ENCODE data around the gene SIN3B. TPM values are rescaled to one million over a fixed set of nuclear protein-coding genes. Genes with fewer than 3 reads are reported as not detected.

SIN3B gene
- total RNA-seq, 2 donors from 2014 or later = 57.9 to 79.8 TPM

- Histone ChIP-seq H3K4me3 (no peak overlapping the region), H3K27ac (no peak overlapping the region), H3K9me3 (no peaks in the 10 kb centered on the region), H3K27me3 (replicated peaks; ENCODE audit: insufficient read depth) (no peaks in the 10 kb centered on the region), H3K4me1 (ENCODE audit: control insufficient read depth in 1 of 2, low read depth in 2 of 2) (peaks cover 3 to 23% of the 10 kb centered on the region in 2 donors), H3K36me3 (no peaks in the 10 kb centered on the region)
- DNase-seq (ENCODE audit: low spot score) (no peak), ATAC-seq (ENCODE audit: insufficient number of reproducible peaks, low FRiP score, low read depth) (no peak)
- TF ChIP-seq CTCF (IDR thresholded peaks at IDR 0.05) = no peak
Measured at GRCh38 chr19:16892868-16893685, 63.9 kb downstream of the SIN3B start.

- Histone ChIP-seq H3K9me3 (no peaks in the 10 kb centered on the region), H3K27me3 (replicated peaks; ENCODE audit: insufficient read depth) (no peaks in the 10 kb centered on the region), H3K4me1 (ENCODE audit: control insufficient read depth in 1 of 2, low read depth in 2 of 2) (peaks cover 3 to 24% of the 10 kb centered on the region in 2 donors), H3K27ac (no peak overlapping the region), H3K4me3 (no peak overlapping the region), H3K36me3 (no peaks in the 10 kb centered on the region)
- ATAC-seq (ENCODE audit: insufficient number of reproducible peaks, low FRiP score, low read depth) (no peak), DNase-seq (ENCODE audit: low spot score) (no peak)
- TF ChIP-seq CTCF (IDR thresholded peaks at IDR 0.05) = no peak
Measured at GRCh38 chr19:16893686-16893989, 64.4 kb downstream of the SIN3B start.

GRCh38 chr19:16894080-16894479 lies 64.9 kb downstream of the SIN3B start:
- H3K4me1 ChIP-seq (ENCODE audit: control insufficient read depth in 1 of 2, low read depth in 2 of 2) = peaks cover 3 to 20% of the 10 kb centered on the region in 2 donors
- no peak overlapping the region for H3K27ac ChIP-seq
- ATAC-seq (ENCODE audit: insufficient number of reproducible peaks, low FRiP score, low read depth) = no peak
- no peak for DNase-seq (ENCODE audit: low spot score)
- H3K27me3 ChIP-seq (replicated peaks; ENCODE audit: insufficient read depth) = no peaks in the 10 kb centered on the region
- H3K36me3 ChIP-seq = no peaks in the 10 kb centered on the region
- H3K9me3 ChIP-seq = no peaks in the 10 kb centered on the region
- no peak overlapping the region for H3K4me3 ChIP-seq
- no peak for TF ChIP-seq CTCF (IDR thresholded peaks at IDR 0.05)

GRCh38 chr19:16895467-16896145 lies 66.4 kb downstream of the SIN3B start:
- no peaks in the 10 kb centered on the region for H3K9me3 ChIP-seq
- TF ChIP-seq CTCF (IDR thresholded peaks at IDR 0.05) = no peak
- H3K4me1 ChIP-seq (ENCODE audit: control insufficient read depth in 1 of 2, low read depth in 2 of 2) = peaks cover 3 to 16% of the 10 kb centered on the region in 2 donors
- no peak overlapping the region for H3K27ac ChIP-seq
- no peaks in the 10 kb centered on the region for H3K36me3 ChIP-seq
- ATAC-seq (ENCODE audit: insufficient number of reproducible peaks, low FRiP score, low read depth) = no peak
- no peak for DNase-seq (ENCODE audit: low spot score)
- no peaks in the 10 kb centered on the region for H3K27me3 ChIP-seq (replicated peaks; ENCODE audit: insufficient read depth)
- peak overlapping the region; percentile 97 for H3K4me3 ChIP-seq

GRCh38 chr19:16896146-16897028 lies 67.2 kb downstream of the SIN3B start:
- H3K27ac ChIP-seq = peak overlapping the region; percentile 34 to 56
- DNase-seq (ENCODE audit: low spot score) = no peak

More at GRCh38 chr19:16896146-16897028, 67.2 kb downstream of the SIN3B start:
- H3K4me1 ChIP-seq (ENCODE audit: control insufficient read depth in 1 of 2, low read depth in 2 of 2) = peaks cover 3 to 16% of the 10 kb centered on the region in 2 donors
- peak overlapping the region; percentile 97 for H3K4me3 ChIP-seq
- no peaks in the 10 kb centered on the region for H3K27me3 ChIP-seq (replicated peaks; ENCODE audit: insufficient read depth)
- peak; percentile 9 for ATAC-seq (ENCODE audit: insufficient number of reproducible peaks, low FRiP score, low read depth)
- H3K9me3 ChIP-seq = no peaks in the 10 kb centered on the region
- TF ChIP-seq CTCF (IDR thresholded peaks at IDR 0.05) = no peak
- no peaks in the 10 kb centered on the region for H3K36me3 ChIP-seq
